ENCODE measurements around the gene GSK3B.

GSK3B gene

DNA sequence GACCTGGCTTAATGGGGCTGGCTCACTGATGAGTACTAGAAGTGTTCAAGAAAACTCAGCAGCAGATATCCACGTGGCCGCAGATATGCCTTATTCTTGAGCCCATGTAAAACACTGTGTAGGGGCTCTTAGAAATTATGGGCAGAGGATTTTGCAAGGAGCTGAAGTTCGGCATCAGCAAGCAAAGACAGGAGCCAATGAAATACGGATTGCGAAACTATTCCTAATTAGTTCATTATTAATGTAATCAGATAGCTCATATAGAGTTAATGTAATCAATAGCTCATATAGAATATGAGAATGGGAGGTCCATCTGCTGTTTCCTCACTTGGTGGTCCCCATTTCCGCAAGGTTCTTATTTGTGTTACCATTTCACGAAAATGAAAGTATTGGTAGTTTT lies 9.0 kb upstream of the GSK3B start:
- peak overlapping the region; percentile 52 for H3K4me3 ChIP-seq (ENCODE audit: low read length)
- no peaks in the 10 kb centered on the region for H3K9me2 ChIP-seq (replicated peaks; ENCODE audit: insufficient read depth, low read length)
- H3K27ac ChIP-seq (ENCODE audit: low read length): peak overlapping the region; percentile 11; the same call in 1 of the 2 replicates
- H3K4me2 ChIP-seq (ENCODE audit: low read depth, low read length): peak overlapping the region; percentile 64
- no peaks in the 10 kb centered on the region for H3F3A ChIP-seq (ENCODE audit: insufficient read depth, low read length)
- no peaks in the 10 kb centered on the region for H3K27me3 ChIP-seq (replicated peaks; ENCODE audit: insufficient read depth, low read length)
- no peak for TF ChIP-seq EZH2phosphoT487 (IDR thresholded peaks at IDR 0.05; ENCODE audit: low read length)
- TF ChIP-seq EZH2 (optimal IDR thresholded peaks at IDR 0.05; ENCODE audit: low read depth, low read length): no peak
- TF ChIP-seq, protein P1, sequence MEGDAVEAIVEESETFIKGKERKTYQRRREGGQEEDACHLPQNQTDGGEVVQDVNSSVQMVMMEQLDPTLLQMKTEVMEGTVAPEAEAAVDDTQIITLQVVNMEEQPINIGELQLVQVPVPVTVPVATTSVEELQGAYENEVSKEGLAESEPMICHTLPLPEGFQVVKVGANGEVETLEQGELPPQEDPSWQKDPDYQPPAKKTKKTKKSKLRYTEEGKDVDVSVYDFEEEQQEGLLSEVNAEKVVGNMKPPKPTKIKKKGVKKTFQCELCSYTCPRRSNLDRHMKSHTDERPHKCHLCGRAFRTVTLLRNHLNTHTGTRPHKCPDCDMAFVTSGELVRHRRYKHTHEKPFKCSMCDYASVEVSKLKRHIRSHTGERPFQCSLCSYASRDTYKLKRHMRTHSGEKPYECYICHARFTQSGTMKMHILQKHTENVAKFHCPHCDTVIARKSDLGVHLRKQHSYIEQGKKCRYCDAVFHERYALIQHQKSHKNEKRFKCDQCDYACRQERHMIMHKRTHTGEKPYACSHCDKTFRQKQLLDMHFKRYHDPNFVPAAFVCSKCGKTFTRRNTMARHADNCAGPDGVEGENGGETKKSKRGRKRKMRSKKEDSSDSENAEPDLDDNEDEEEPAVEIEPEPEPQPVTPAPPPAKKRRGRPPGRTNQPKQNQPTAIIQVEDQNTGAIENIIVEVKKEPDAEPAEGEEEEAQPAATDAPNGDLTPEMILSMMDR (IDR thresholded peaks at IDR 0.05; ENCODE audit: low read length): no peak
- H4K20me1 ChIP-seq (ENCODE audit: insufficient read depth, low read length): no peaks in the 10 kb centered on the region
- DNase-seq: no peak
- peak overlapping the region; percentile 26; the same call in 1 of the 2 replicates for H3K9ac ChIP-seq (ENCODE audit: low read length)
- no peaks in the 10 kb centered on the region for H3K36me3 ChIP-seq (replicated peaks; ENCODE audit: insufficient read depth, low read length)
- H3K4me1 ChIP-seq (ENCODE audit: low read length): peaks cover 8% of the 10 kb centered on the region
- no peaks in the 10 kb centered on the region; the same call in 1 of the 2 replicates for H3K79me2 ChIP-seq (ENCODE audit: low read length)
- no peaks in the 10 kb centered on the region for H3K9me3 ChIP-seq (replicated peaks; ENCODE audit: insufficient read depth, low read length)
- peak overlapping the region; percentile 79 for H2AFZ ChIP-seq (ENCODE audit: low read length)

GRCh38 chr3:120102674-120103073 lies 8.4 kb upstream of the GSK3B start:
- H4K20me1 ChIP-seq (ENCODE audit: insufficient read depth, low read length): no peaks in the 10 kb centered on the region
- H3K36me3 ChIP-seq (replicated peaks; ENCODE audit: insufficient read depth, low read length): no peaks in the 10 kb centered on the region
- H3K4me1 ChIP-seq (ENCODE audit: low read length): peaks cover 8% of the 10 kb centered on the region
- H3K4me3 ChIP-seq (ENCODE audit: low read length): peak overlapping the region; percentile 52
- no peak for DNase-seq
- H3K9me3 ChIP-seq (replicated peaks; ENCODE audit: insufficient read depth, low read length): no peaks in the 10 kb centered on the region
- no peaks in the 10 kb centered on the region for H3K9me2 ChIP-seq (replicated peaks; ENCODE audit: insufficient read depth, low read length)
- peak overlapping the region; percentile 79 for H2AFZ ChIP-seq (ENCODE audit: low read length)
- H3K9ac ChIP-seq (ENCODE audit: low read length): peak overlapping the region; percentile 26; the same call in 1 of the 2 replicates
- H3K27me3 ChIP-seq (replicated peaks; ENCODE audit: insufficient read depth, low read length): no peaks in the 10 kb centered on the region
- TF ChIP-seq EZH2phosphoT487 (IDR thresholded peaks at IDR 0.05; ENCODE audit: low read length): no peak
- TF ChIP-seq, protein P1 (IDR thresholded peaks at IDR 0.05; ENCODE audit: low read length): no peak
- TF ChIP-seq EZH2 (optimal IDR thresholded peaks at IDR 0.05; ENCODE audit: low read depth, low read length): no peak
- H3K27ac ChIP-seq (ENCODE audit: low read length): peak overlapping the region; percentile 11; the same call in 1 of the 2 replicates
- peaks cover 4% of the 10 kb centered on the region; the same call in 1 of the 2 replicates for H3K79me2 ChIP-seq (ENCODE audit: low read length)
- H3K4me2 ChIP-seq (ENCODE audit: low read depth, low read length): peak overlapping the region; percentile 64
- H3F3A ChIP-seq (ENCODE audit: insufficient read depth, low read length): no peaks in the 10 kb centered on the region

DNA sequence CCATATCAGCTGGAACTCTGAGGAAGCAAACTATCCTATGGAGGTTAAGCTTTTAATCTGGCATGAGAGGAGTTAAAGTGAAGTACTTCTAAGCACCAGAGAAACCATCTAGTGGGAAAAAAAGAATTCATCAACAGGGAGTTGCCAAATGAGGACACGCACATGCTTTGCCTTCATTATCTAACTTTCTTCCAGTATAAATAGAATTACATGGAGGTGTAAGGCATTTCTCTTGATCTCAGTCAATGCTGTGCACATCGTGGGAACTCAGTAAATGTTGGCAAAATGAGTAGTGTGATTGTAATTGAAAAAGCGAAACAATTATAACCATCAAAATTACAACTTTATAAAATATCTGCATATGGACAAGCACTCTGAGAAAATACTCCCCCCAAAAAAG lies 8.0 kb upstream of the GSK3B start:
- TF ChIP-seq EZH2 (optimal IDR thresholded peaks at IDR 0.05; ENCODE audit: low read depth, low read length): no peak
- no peak for TF ChIP-seq EZH2phosphoT487 (IDR thresholded peaks at IDR 0.05; ENCODE audit: low read length)
- TF ChIP-seq, protein P1 (IDR thresholded peaks at IDR 0.05; ENCODE audit: low read length): no peak
- H2AFZ ChIP-seq (ENCODE audit: low read length): no peak overlapping the region
- H3F3A ChIP-seq (ENCODE audit: insufficient read depth, low read length): no peaks in the 10 kb centered on the region
- H3K4me2 ChIP-seq (ENCODE audit: low read depth, low read length): no peak overlapping the region
- no peaks in the 10 kb centered on the region for H3K9me2 ChIP-seq (replicated peaks; ENCODE audit: insufficient read depth, low read length)
- H3K9me3 ChIP-seq (replicated peaks; ENCODE audit: insufficient read depth, low read length): no peaks in the 10 kb centered on the region
- H3K36me3 ChIP-seq (replicated peaks; ENCODE audit: insufficient read depth, low read length): no peaks in the 10 kb centered on the region
- H3K4me3 ChIP-seq (ENCODE audit: low read length): no peak overlapping the region
- H3K4me1 ChIP-seq (ENCODE audit: low read length): peaks cover 8% of the 10 kb centered on the region
- no peak overlapping the region for H3K9ac ChIP-seq (ENCODE audit: low read length)
- H3K79me2 ChIP-seq (ENCODE audit: low read length): peaks cover 7% of the 10 kb centered on the region
- no peaks in the 10 kb centered on the region for H3K27me3 ChIP-seq (replicated peaks; ENCODE audit: insufficient read depth, low read length)
- no peak for DNase-seq
- no peaks in the 10 kb centered on the region for H4K20me1 ChIP-seq (ENCODE audit: insufficient read depth, low read length)
- H3K27ac ChIP-seq (ENCODE audit: low read length): no peak overlapping the region
